Cortex of kidney (tissue), 1 donor: ENCODE measurements around the gene TAB3.
A peak's percentile ranks its signal among the peaks of the same experiment; 100 is the strongest.

Experiments used
- DNase-seq: peaks from one replicate; lab custom pipeline; 2025; lab: John Stamatoyannopoulos, UW

Gene TAB3

GRCh38 chrX:30889147-30890140, at the start of gene TAB3:
Gene TAB3 (minus strand): TSS chrX:30889254. CDS start chrX:30859588, 29,666 bp downstream.
- peak; percentile 17 for DNase-seq

- no peak for DNase-seq
These were observed 49.2 kb upstream of the TAB3 start for GRCh38 chrX:30938295-30938694.

DNA sequence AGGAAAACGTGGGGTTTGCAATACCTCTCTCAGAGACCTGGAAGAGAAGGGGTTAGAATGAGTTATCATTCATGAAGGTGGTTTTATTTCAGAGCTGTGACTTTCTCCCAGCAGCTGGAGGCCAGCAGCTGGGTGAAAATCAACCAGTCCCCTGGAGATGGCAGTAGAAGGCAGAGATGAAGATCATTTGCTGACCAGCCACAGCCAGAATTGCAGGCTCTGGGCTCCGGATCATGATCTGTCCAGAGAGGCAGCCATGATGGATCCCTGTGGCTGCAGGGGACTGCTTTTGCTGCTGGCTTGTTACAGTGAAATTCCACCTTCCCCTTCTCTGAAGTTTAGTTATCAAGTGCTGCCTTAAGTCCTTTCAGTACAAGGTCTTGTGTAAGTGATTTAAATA, 46.9 kb upstream of the TAB3 start:
- no peak for DNase-seq

DNA sequence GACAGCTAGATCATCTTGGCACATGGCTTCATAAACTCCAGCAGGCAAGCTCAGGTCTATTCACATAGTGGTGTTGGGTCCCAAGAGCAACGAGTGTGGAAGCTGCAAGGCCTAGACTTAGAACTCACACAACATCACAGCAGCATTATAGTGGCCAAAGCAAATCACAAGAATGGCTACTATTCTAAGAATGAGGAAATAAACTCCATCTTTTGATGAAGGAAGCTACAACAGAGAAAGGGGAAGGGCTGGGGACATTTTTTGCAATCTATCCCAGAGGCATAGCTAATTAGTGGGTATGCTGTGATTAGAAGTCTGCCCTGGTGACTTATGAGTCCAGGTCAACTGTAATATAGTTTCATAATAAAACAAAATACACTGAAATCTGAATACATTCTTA, 42.9 kb upstream of the TAB3 start:
- DNase-seq, result no peak

GRCh38 chrX:30930679-30931078, 41.6 kb upstream of the TAB3 start:
- DNase-seq, result no peak

- no peak for DNase-seq
These were observed 41.1 kb upstream of the TAB3 start for GRCh38 chrX:30930143-30930542.

DNA sequence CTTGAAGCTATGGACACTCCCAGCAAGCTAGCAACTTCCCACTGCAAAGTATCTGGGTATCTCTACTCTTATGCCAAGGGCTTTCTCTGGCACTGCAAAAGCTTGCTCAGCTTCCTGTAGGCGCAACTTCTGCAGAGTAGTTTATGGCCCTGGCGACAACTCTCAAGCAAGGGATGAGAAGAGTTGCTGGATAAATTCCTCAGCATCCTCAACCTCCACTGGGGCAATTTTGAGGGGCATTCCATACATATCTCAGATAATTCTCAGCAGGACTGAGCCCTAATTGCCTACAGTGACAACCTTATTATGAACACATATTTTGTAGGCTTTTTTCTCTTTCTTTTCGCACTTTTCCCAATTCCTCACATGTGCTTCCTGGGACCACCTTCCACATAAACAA, 31.2 kb upstream of the TAB3 start:
- no peak for DNase-seq

- no peak for DNase-seq
These were observed 29.4 kb upstream of the TAB3 start for GRCh38 chrX:30918480-30918879.

GRCh38 chrX:30913492-30913891, 24.4 kb upstream of the TAB3 start:
- no peak for DNase-seq

DNA sequence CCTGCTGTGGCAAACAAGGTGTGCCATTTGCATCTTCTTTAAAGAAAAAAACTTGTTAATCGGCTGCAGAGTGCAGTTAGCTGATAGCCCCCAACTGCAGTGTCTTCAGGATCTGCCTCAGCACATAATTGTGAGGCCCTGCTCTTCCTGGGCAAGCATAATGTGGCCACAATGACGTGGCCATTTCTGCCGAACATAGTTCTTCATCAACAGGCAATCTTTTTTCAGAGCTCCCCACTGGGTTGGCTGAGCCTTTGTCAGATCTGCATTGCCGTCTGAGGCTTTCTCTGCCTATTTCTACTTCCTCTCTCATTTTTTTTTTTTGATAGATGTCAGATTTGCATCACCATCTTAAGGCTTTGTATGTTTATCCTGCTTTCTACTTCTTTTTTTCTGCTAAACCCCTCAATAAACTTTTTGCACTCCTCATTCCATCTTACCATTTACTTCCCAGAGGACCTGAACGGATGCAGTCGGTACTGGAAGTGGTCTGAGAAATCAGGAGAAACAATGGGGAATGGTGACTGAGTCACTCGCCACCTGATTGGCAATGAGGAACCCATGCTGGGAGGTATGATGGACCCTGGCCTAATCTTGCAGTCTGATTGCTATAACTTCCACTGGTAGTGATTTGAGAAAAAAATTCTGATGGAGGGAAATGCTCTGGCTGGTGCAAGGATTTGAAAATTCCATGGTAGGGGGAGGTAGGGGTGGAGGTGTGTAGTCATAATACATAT, 21.2 kb upstream of the TAB3 start:
- DNase-seq, result no peak

- no peak for DNase-seq
These were observed 17.7 kb upstream of the TAB3 start for GRCh38 chrX:30906726-30907125.

- no peak for DNase-seq
These were observed 16.3 kb upstream of the TAB3 start for GRCh38 chrX:30905321-30905720.

- no peak for DNase-seq
These were observed 15.6 kb upstream of the TAB3 start for GRCh38 chrX:30904632-30905031.

DNA sequence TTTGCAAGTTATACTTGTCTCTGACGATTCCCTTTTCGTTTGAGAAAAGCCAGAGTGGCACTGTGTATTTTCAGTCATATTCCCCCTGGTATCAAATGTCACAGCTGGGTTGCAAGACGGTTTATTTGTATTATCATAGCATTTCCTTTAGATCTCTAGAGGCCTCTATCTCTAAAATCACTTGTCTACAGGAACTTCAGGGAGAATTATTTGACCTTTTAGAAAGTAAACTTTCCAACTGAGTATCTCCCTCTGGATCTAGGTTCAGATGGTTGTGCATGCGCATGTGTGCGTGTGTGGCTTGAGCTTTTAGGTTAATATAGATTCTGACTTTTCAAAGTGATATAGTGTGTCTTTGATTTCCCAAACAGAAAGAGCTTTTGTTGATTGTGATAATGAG, 15.1 kb upstream of the TAB3 start:
- DNase-seq, result no peak

- DNase-seq, result no peak
These were observed 11.2 kb upstream of the TAB3 start for GRCh38 chrX:30900227-30900626.

- no peak for DNase-seq
These were observed 9.8 kb upstream of the TAB3 start for GRCh38 chrX:30898886-30899285.

GRCh38 chrX:30895370-30895769, 6.3 kb upstream of the TAB3 start:
- DNase-seq, result no peak

GRCh38 chrX:30893206-30893605, 4.2 kb upstream of the TAB3 start:
- no peak for DNase-seq

DNA sequence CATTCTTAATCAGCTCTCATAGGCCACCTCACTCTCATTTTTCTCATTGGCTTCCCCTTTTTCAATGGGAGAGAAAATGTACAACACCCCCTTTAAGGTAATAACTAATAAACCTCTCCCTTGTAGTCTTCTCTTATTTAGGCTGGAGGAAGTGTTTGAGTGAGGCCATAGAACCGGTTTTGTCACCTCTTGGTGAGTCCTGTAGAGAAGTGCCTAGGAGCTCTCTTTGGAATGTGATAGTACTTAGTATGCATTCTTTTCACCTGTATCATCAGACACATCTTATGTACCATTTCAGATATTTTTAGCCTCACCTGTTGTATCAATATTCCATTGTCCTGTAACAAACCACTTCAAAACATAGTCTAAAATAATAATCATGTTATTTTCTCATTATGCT, 3.5 kb upstream of the TAB3 start:
- DNase-seq, result no peak

GRCh38 chrX:30888526-30889146, 418 bp downstream of the TAB3 start:
- DNase-seq, result no peak

DNA sequence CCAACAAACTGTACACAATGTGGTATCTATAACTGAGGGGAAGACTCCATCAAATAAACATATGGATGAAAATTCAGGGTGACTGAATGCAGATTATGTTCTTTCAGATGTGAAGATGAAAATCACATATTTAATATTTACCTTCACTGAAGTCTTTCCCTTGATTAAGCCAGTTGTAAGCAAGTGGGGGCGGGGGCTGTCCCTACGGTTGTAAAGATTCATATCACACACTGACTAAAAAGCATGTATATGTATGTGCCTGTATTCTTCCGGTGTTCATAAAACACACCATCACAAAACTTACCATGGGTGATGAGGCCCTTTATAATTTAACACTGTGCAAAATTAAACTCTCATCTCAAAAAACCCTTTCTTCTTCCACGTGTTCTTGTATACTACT, 1.3 kb downstream of the TAB3 start:
- DNase-seq, result no peak

DNA sequence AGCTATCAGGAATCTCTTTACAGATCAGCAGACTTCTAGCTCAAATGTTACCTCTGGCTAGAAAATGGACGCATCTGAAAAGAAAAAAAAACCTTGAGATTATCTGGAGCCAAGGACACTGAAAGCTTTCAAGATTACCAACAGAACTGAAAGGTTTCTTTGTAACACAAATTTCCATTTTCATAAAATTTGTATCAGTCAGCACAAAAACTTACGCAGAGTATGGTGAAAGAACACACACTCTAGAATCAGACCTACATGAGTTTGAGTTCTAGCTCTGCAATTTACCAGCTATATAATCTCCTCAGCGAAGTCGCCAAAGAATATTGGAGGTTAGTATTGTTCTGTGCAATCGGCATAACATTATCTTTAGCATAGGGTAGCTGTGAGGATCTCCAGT, 1.8 kb downstream of the TAB3 start:
- no peak for DNase-seq

- no peak for DNase-seq
These were observed 3.9 kb downstream of the TAB3 start for GRCh38 chrX:30885136-30885535.
